ENCODE data around the gene WDR17.

- no peak for TF ChIP-seq GATA2 (IDR thresholded peaks at IDR 0.05; ENCODE audit: low read depth, low read length)
- no peak for TF ChIP-seq GATA3 (IDR thresholded peaks at IDR 0.05; ENCODE audit: low read depth, low read length)
Observed at GRCh38 chr4:176156656-176157055, 91.0 kb downstream of the WDR17 start.
